GM18505 (cell line): ENCODE data around the gene SLC26A1.

ENCODE experiments used
- ATAC-seq: cut with Tn5 transposase; IDR thresholded peaks from one replicate; pipeline ENCODE4 v1.9.1; 2021; ENCODE audit not compliant: unreplicated experiment
- POLR2A ChIP-seq: IDR thresholded peaks from 4 replicates; pipeline ENCODE4 v1.6.1; 2011; ENCODE audit warnings: borderline replicate concordance; ENCODE audit not compliant: insufficient read depth, insufficient read length; ENCODE audit errors: extremely low read depth

SLC26A1 gene

GRCh38 chr4:1014291-1015167 lies 21.3 kb upstream of the SLC26A1 start:
- no peak for ATAC-seq
- no peak for TF ChIP-seq POLR2A

- TF ChIP-seq POLR2A: no peak
- no peak for ATAC-seq
Observed at GRCh38 chr4:1013225-1014073, 20.2 kb upstream of the SLC26A1 start.

GRCh38 chr4:1012034-1012739 lies 19.0 kb upstream of the SLC26A1 start:
- no peak for TF ChIP-seq POLR2A
- no peak for ATAC-seq

- peak; percentile 3 for ATAC-seq
- no peak for TF ChIP-seq POLR2A
Observed at GRCh38 chr4:1011666-1012033, 18.4 kb upstream of the SLC26A1 start.

GRCh38 chr4:1011022-1011665 lies 17.9 kb upstream of the SLC26A1 start, which contains the start of gene FGFRL1:
FGFRL1 (plus strand) TSS chr4:1011626; CDS start chr4:1012486, 860 bp downstream.
- TF ChIP-seq POLR2A: no peak
- ATAC-seq: peak; percentile 52

GRCh38 chr4:1010395-1011021 lies 17.3 kb upstream of the SLC26A1 start:
- ATAC-seq: no peak
- no peak for TF ChIP-seq POLR2A

GRCh38 chr4:1009542-1010394 lies 16.6 kb upstream of the SLC26A1 start:
- TF ChIP-seq POLR2A: no peak
- no peak for ATAC-seq

GRCh38 chr4:1008840-1009541 lies 15.8 kb upstream of the SLC26A1 start:
- no peak for ATAC-seq
- TF ChIP-seq POLR2A: no peak

GRCh38 chr4:1006856-1007255 lies 13.7 kb upstream of the SLC26A1 start:
- ATAC-seq: no peak
- TF ChIP-seq POLR2A: no peak

GRCh38 chr4:1004557-1005485 lies 11.6 kb upstream of the SLC26A1 start:
- TF ChIP-seq POLR2A: no peak
- ATAC-seq: no peak
